ENCODE measurements around the gene KAT7.

- TF ChIP-seq CTCF (IDR thresholded peaks at IDR 0.05) = no peak
- TF ChIP-seq POLR2A (IDR thresholded peaks at IDR 0.05) = no peak
Observed at GRCh38 chr17:49841548-49841947, 53.1 kb downstream of the KAT7 start.

All from heart left ventricle (tissue), 13 donors.